ENCODE measurements around the gene ABCC1.
"Not testable (repeated sequence)": the region's sequence is repeated elsewhere in the genome, so short reads cannot be mapped to it uniquely, and the experiment has no call there.

The ABCC1 gene

GRCh38 chr16:16171332-16171919 lies 222.0 kb downstream of the ABCC1 start:
- H3K36me3 Mint-ChIP-seq (ENCODE audit: low read depth) = peaks cover 9% of the 10 kb centered on the region
- TF ChIP-seq CTCF (IDR thresholded peaks at IDR 0.05) = no peak

GRCh38 chr16:16172991-16173390 lies 223.6 kb downstream of the ABCC1 start:
- Mint-ChIP-seq H3K27me3 (ENCODE audit: low read depth, poor library complexity) (peaks cover 4% of the 10 kb centered on the region), H3K27ac (no peak overlapping the region), H3K36me3 (ENCODE audit: low read depth) (peaks cover 14% of the 10 kb centered on the region), H3K4me1 (no peaks in the 10 kb centered on the region), H3K9me3 (peaks cover 4% of the 10 kb centered on the region), H3K4me3 (no peak overlapping the region)
- DNase-seq = no peak
- TF ChIP-seq CTCF (IDR thresholded peaks at IDR 0.05) = no peak

More at GRCh38 chr16:16171332-16171919, 222.0 kb downstream of the ABCC1 start:
- no peaks in the 10 kb centered on the region for H3K4me1 Mint-ChIP-seq
- no peak overlapping the region for H3K27ac Mint-ChIP-seq
- DNase-seq = no peak
- H3K27me3 Mint-ChIP-seq (ENCODE audit: low read depth, poor library complexity) = no peaks in the 10 kb centered on the region
- no peaks in the 10 kb centered on the region for H3K9me3 Mint-ChIP-seq
- H3K4me3 Mint-ChIP-seq = no peak overlapping the region

- DNase-seq = no peak
- Mint-ChIP-seq H3K27me3 (ENCODE audit: low read depth, poor library complexity) (peaks cover 4% of the 10 kb centered on the region), H3K27ac (no peak overlapping the region), H3K4me3 (no peak overlapping the region), H3K4me1 (no peaks in the 10 kb centered on the region), H3K9me3 (peaks cover 20% of the 10 kb centered on the region), H3K36me3 (ENCODE audit: low read depth) (peaks cover 30% of the 10 kb centered on the region)
- no peak for TF ChIP-seq CTCF (IDR thresholded peaks at IDR 0.05)
These were observed 225.9 kb downstream of the ABCC1 start for GRCh38 chr16:16175296-16175695.

GRCh38 chr16:16176328-16176727 lies 226.9 kb downstream of the ABCC1 start:
- no peak for TF ChIP-seq CTCF (IDR thresholded peaks at IDR 0.05)
- no peak overlapping the region for H3K4me3 Mint-ChIP-seq
- H3K36me3 Mint-ChIP-seq (ENCODE audit: low read depth) = peaks cover 32% of the 10 kb centered on the region
- H3K9me3 Mint-ChIP-seq = peaks cover 21% of the 10 kb centered on the region
- peaks cover 4% of the 10 kb centered on the region for H3K27me3 Mint-ChIP-seq (ENCODE audit: low read depth, poor library complexity)
- no peak overlapping the region for H3K27ac Mint-ChIP-seq
- DNase-seq = no peak
- peaks cover 8% of the 10 kb centered on the region for H3K4me1 Mint-ChIP-seq

GRCh38 chr16:16178455-16179162 lies 229.2 kb downstream of the ABCC1 start:
- no peak overlapping the region for H3K4me3 Mint-ChIP-seq
- no peak for DNase-seq
- no peak overlapping the region for H3K27ac Mint-ChIP-seq
- H3K9me3 Mint-ChIP-seq = peaks cover 21% of the 10 kb centered on the region
- H3K36me3 Mint-ChIP-seq (ENCODE audit: low read depth) = peaks cover 32% of the 10 kb centered on the region
- peaks cover 4% of the 10 kb centered on the region for H3K27me3 Mint-ChIP-seq (ENCODE audit: low read depth, poor library complexity)
- H3K4me1 Mint-ChIP-seq = peaks cover 17% of the 10 kb centered on the region
- no peak for TF ChIP-seq CTCF (IDR thresholded peaks at IDR 0.05)

GRCh38 chr16:16181748-16182147 lies 232.3 kb downstream of the ABCC1 start:
- H3K9me3 Mint-ChIP-seq = peaks cover 21% of the 10 kb centered on the region
- not testable (repeated sequence) for H3K4me3 Mint-ChIP-seq; H3K27me3 Mint-ChIP-seq (ENCODE audit: low read depth, poor library complexity)

More at GRCh38 chr16:16181748-16182147, 232.3 kb downstream of the ABCC1 start:
- not testable (repeated sequence) for DNase-seq, H3K27ac Mint-ChIP-seq
- Mint-ChIP-seq H3K4me1 (peaks cover 28% of the 10 kb centered on the region), H3K36me3 (ENCODE audit: low read depth) (peaks cover 22% of the 10 kb centered on the region)

All from nephron progenitor cell (in vitro differentiated cells).